HG02763 (cell line): Measurements from ENCODE around the gene LCT.
"Not testable (repeated sequence)": the region's sequence is repeated elsewhere in the genome, so short reads cannot be mapped to it uniquely, and the experiment has no call there.

Experiments used
- ATAC-seq: cut with Tn5 transposase; IDR thresholded peaks from one replicate; pipeline ENCODE4 v1.9.1; 2021; ENCODE audit warnings: mild to moderate bottlenecking, moderate library complexity; ENCODE audit not compliant: unreplicated experiment

The LCT gene

GRCh38 chr2:135798275-135798705, 38.7 kb downstream of the LCT start:
- ATAC-seq: no peak

GRCh38 chr2:135797497-135798274, 39.3 kb downstream of the LCT start:
- ATAC-seq: peak; percentile 46

GRCh38 chr2:135796606-135797005, 40.4 kb downstream of the LCT start:
- ATAC-seq: no peak

GRCh38 chr2:135795641-135796040, 41.3 kb downstream of the LCT start:
- not testable (repeated sequence) for ATAC-seq

- no peak for ATAC-seq
These were observed 44.4 kb downstream of the LCT start for GRCh38 chr2:135792401-135793150.

DNA sequence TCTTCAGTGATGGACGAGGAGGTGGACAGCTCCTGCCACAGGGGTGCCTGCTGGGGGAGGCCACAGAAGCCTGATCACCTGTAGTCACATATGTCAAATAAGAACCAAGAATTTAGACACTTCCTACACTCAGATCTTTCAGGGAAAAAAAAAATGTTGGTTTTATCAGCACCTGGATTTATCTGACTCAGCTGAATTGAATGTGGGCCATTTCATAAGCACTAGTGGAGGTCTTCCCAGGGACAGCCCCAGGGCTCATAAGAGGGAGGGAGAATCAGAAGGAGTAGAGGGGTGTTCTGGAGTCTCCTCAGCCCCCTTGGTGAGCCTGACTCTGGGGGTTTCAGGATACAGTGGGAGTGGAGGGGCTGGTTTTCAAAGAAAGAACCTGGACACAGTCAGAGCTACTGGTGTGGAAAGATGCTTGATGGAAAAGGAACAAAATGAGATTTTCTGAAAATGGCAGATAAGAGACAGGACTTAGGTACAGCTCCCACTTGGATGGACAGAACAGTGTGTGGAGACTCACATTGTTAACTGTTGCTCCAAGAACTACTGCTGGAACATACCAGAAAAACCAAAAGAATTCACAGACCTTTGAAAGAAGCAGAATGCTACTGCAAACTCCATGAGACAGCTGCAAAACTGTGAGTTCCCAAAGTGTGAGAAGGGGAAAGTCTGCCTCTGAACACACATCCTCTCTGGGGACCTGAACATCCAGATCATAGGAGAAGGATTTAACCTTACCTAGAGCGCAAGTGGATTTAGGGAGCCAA, 45.4 kb downstream of the LCT start:
- no peak for ATAC-seq

- ATAC-seq: no peak
These were observed 46.6 kb downstream of the LCT start for GRCh38 chr2:135790423-135790822.

DNA sequence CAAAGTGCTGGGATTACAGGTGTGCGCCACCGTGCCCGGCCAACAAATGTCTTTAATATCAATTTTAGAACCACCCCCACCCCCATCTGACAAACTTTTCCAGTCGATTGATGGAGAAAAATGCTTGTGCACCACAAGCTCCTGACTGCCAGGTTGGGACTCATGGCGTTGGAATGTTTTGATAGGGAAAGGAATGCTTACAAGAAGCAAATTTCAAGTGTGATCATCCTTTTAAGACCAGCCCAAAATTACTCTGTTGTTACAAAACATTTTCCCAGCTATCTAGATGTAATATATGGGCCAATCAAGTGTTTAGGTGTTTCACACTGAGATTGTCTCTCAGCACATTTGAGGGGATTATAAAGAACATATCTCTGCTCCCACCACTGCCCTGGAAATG, 50.2 kb downstream of the LCT start:
- ATAC-seq: no peak

DNA sequence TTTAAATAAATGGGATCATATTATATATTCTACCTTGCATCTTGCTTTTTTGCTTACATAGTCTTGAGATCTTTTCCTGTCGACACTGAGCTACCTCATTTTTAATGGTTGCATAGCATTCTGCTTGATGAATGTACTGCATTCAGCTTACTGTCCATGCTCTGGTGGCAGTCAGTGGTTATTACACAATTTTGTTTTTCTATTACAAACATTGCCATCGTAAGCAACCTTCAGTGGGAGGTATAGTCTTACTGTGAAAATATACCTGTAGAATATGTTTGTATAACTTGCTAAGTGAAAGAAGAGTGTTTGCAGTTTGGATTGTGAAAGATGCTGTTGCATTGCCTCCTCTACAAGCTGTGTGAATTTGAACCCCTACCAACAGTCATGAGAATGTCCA, 52.0 kb downstream of the LCT start:
- no peak for ATAC-seq

- ATAC-seq: no peak
These were observed 53.5 kb downstream of the LCT start for GRCh38 chr2:135783439-135783838.

DNA sequence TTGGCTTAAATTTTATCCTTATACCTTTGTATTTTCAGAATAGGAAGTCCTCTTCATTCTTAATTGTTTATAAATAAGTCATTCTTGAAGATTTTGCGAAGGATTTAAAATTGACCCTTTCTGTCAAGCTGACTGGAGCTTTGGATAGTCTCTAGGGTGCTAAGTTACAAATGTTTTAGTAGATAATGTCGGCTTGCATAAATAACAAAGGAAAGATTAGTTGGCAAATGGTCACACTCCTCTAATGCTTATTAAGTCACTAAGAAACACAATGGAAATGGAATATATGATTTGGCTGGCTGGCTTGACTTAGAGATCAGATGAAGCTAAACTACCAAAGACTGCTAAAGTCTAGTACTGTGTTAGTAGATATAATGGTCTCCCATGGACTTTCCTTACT, 54.8 kb downstream of the LCT start:
- ATAC-seq: no peak

DNA sequence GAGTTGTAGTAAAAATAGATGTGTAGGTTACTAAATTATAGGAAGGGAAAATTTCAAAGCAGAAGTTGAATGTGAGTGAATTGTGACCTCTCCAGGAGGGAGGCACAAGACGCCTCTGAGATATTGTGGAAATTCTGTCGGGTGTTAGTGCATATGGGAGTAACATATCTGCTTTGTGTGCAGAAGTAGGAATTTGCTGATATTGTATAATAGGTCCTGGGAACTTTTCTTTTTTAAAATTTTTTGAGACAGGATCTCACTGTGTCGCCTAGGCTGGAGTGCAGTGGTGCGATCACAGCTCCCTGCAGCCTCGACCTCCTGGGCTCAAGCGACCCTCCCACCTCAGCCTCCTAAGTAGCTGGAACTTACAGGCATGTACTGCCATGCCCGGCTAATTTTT, 60.6 kb downstream of the LCT start:
- ATAC-seq: no peak

DNA sequence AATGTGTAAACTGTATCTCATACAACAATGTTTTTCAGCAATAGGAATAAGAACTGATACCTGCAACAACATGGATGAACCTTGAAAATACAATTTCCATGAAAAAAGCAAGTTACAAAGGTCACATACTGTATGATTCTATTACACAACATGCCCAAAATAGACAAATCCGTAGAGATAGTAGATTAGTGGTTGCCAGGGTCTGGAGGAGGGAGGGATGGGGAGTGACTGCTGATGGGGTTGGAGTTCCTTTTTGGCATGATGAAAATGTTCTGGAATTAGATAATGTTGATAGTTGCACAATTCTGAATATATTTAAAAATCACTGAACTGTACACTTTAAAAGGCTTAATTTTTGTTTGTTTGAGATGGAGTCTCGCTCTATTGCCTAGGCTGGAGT, 61.6 kb downstream of the LCT start:
- no peak for ATAC-seq

DNA sequence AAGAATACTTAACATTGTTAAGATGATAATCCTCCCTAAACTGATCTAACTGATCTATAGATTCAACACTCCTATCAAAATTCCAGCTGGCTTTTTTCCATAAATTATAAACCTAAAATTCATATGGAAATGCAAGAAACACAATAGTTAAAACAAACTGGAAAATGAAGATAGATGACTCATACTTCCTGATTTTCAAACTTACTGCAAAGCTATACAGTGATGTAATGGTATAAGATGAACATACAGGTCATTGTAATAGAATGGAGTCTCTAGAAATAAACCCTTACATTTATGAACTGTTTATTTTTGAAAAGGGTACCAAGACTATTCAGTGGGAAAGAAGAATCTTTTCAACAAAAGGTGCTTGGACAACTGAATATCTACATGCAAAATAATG, 63.1 kb downstream of the LCT start:
- no peak for ATAC-seq

DNA sequence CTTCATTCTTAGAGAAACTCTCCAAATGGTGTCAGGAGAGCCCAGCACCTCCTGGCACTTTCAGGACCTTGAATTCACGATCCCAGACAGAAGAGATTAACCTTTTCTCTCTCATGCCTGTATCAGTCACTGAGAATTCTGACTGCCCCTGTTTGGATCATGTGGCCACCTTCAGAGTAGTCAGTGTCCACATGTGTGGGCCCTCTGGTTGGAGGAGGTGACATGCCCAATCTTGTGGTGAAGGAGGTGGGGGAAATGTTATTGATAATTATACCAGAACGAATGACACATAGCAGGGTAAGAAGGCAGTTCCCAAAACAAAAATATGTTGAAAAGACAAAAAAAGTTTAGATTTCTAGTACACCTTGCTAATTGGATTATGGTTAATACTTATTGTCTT, 63.7 kb downstream of the LCT start:
- no peak for ATAC-seq

DNA sequence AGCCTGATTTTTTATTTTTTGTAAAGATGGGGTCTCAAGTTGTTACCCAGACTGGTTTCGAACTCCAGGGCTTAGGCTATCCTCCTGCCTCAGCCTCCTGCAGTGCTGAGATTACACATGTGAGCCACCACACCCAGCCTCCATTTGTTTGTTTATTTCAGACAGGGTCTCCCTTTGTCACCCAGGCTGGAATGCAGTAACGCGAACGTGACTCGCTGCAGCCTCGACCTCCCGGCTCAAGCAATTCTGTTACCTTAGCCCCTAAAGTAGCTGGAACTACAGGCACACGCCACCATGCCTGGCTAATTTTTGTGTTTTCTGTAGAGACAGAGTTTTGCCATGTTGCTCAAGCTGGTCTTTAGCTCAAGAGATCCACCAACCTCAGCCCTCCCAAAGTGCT, 68.1 kb downstream of the LCT start:
- ATAC-seq: no peak

- ATAC-seq: no peak
These were observed 74.5 kb downstream of the LCT start for GRCh38 chr2:135762530-135762929.

DNA sequence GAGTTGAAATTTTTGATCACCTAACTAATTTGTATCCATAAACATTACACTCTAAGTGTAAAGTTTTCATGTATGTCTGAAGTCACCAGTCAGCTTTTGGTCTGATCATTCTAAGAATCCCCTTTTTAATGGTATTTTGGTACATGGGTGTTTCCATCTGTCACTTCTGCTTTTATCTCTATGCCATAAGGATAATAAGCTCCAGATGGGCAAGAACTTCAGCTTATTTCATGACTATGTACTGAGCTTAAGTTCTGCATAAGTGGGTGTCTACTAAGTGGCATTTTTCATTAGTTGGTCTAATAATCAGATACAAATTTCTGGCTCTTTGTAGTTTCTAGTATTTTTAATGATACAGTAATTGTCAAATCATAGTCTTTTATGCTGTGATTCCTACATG, 75.0 kb downstream of the LCT start:
- no peak for ATAC-seq

DNA sequence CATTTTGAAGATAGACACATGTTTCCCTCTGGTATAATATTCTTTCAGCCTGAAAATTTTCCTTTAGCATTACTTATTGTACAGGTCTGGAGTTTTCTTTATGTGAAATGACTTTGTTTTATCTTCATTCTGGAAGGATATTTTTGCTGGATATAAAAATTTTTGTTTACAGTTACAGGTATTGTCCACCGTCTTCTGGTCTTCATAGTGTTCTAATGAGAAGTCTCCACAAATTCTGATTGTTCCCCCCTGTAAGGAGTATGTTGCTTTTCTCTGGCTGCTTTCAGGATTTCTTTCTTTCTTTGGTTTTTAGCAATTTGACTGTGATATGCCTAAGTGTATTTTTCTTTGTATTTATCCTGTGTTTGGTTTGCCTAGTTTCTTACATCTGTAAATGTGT, 80.3 kb downstream of the LCT start:
- ATAC-seq: no peak

DNA sequence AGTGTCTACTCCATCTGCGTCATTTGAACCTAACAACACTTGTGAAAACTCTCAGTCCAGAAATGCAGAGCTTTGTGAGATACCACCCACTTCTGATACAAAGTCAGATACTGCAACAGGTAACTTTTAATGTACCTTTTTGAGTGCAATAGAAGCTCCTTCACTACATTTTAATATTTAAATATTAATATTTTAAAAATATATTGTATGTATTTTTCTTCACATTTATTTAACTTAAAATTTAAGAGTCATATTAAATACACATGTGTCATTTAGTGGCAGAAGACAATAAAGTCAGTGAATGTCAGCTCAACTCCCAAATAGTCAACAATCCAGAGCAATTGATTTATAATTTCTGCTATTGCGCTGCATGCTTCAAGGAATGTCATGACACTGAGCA, 81.4 kb downstream of the LCT start:
- ATAC-seq: no peak

- no peak for ATAC-seq
These were observed 91.4 kb downstream of the LCT start for GRCh38 chr2:135745545-135745944.
